ENCODE measurements around the gene SSNA1.
A peak's percentile ranks its signal among the peaks of the same experiment; 100 is the strongest.

Gene SSNA1

GRCh38 chr9:137227054-137227852 is 38.8 kb downstream of the SSNA1 start, which contains the start of gene RNF224:
Gene RNF224, plus strand, starts transcription at chr9:137227502. Its CDS starts 834 bp downstream, at chr9:137228336.
- Histone ChIP-seq H3K27me3 (ENCODE audit: control insufficient read depth, insufficient read depth, low read length) (no peaks in the 10 kb centered on the region), H3K4me2 (ENCODE audit: low read length) (peak within 1 kb of the TSS; percentile 64), H3K9ac (no peak within 1 kb of the TSS), H3K27ac (peak within 1 kb of the TSS; percentile 67), H3K36me3 (ENCODE audit: control insufficient read depth, insufficient read depth, low read length) (no peaks in the 10 kb centered on the region), H3K79me2 (no peaks in the 10 kb centered on the region), H3K4me3 (ENCODE audit: low read depth, low read length) (peak within 1 kb of the TSS; percentile 28), H3K4me1 (peaks cover 5% of the 10 kb centered on the region), H3K9me3 (ENCODE audit: control insufficient read depth, low read length) (no peaks in the 10 kb centered on the region), H2AFZ (peak within 1 kb of the TSS; percentile 4)
- peak; percentile 76 for TF ChIP-seq CTCF (IDR thresholded peaks at IDR 0.05)

GRCh38 chr9:137227853-137228505 is 39.5 kb downstream of the SSNA1 start:
- Histone ChIP-seq H3K4me1 (peaks cover 5% of the 10 kb centered on the region), H3K27me3 (ENCODE audit: control insufficient read depth, insufficient read depth, low read length) (no peaks in the 10 kb centered on the region), H3K9me3 (ENCODE audit: control insufficient read depth, low read length) (no peaks in the 10 kb centered on the region), H3K4me3 (ENCODE audit: low read depth, low read length) (no peak overlapping the region), H3K27ac (no peak overlapping the region), H3K36me3 (ENCODE audit: control insufficient read depth, insufficient read depth, low read length) (no peaks in the 10 kb centered on the region), H3K79me2 (no peaks in the 10 kb centered on the region), H2AFZ (no peak overlapping the region), H3K9ac (no peak overlapping the region), H3K4me2 (ENCODE audit: low read length) (no peak overlapping the region)
- TF ChIP-seq CTCF (IDR thresholded peaks at IDR 0.05) = no peak

GRCh38 chr9:137228506-137228967 is 40.1 kb downstream of the SSNA1 start:
- TF ChIP-seq CTCF (IDR thresholded peaks at IDR 0.05) = no peak
- H3K4me3 ChIP-seq (ENCODE audit: low read depth, low read length) = no peak overlapping the region
- H3K27ac ChIP-seq = no peak overlapping the region
- no peaks in the 10 kb centered on the region for H3K9me3 ChIP-seq (ENCODE audit: control insufficient read depth, low read length)
- no peaks in the 10 kb centered on the region for H3K79me2 ChIP-seq
- no peak overlapping the region for H3K9ac ChIP-seq
- H3K36me3 ChIP-seq (ENCODE audit: control insufficient read depth, insufficient read depth, low read length) = no peaks in the 10 kb centered on the region
- peaks cover 5% of the 10 kb centered on the region for H3K4me1 ChIP-seq
- no peak overlapping the region for H2AFZ ChIP-seq
- no peak overlapping the region for H3K4me2 ChIP-seq (ENCODE audit: low read length)
- H3K27me3 ChIP-seq (ENCODE audit: control insufficient read depth, insufficient read depth, low read length) = no peaks in the 10 kb centered on the region

GRCh38 chr9:137228968-137229896 is 40.8 kb downstream of the SSNA1 start:
- no peak overlapping the region for H2AFZ ChIP-seq
- H3K4me1 ChIP-seq = peaks cover 5% of the 10 kb centered on the region
- no peak overlapping the region for H3K9ac ChIP-seq
- no peak overlapping the region for H3K4me2 ChIP-seq (ENCODE audit: low read length)
- no peaks in the 10 kb centered on the region for H3K9me3 ChIP-seq (ENCODE audit: control insufficient read depth, low read length)
- no peak overlapping the region for H3K27ac ChIP-seq
- no peaks in the 10 kb centered on the region for H3K27me3 ChIP-seq (ENCODE audit: control insufficient read depth, insufficient read depth, low read length)
- no peak overlapping the region for H3K4me3 ChIP-seq (ENCODE audit: low read depth, low read length)
- no peaks in the 10 kb centered on the region for H3K36me3 ChIP-seq (ENCODE audit: control insufficient read depth, insufficient read depth, low read length)
- no peak for TF ChIP-seq CTCF (IDR thresholded peaks at IDR 0.05)
- no peaks in the 10 kb centered on the region for H3K79me2 ChIP-seq
